Naive B cell (primary cell): ENCODE results near the gene PHF13. TPM values are rescaled to one million over a fixed set of nuclear protein-coding genes. Genes with fewer than 3 reads are reported as not detected.
A peak's percentile ranks its signal among the peaks of the same experiment; 100 is the strongest.
"Not testable (repeated sequence)": the region's sequence is repeated elsewhere in the genome, so short reads cannot be mapped to it uniquely, and the experiment has no call there.

ENCODE experiments used
- ATAC-seq, 2 donors: fragments of 150-1000 bp; cut with Tn5 transposase; 2 replicates each; pipeline ENCODE4 v1.10.0; 2021; ENCODE audit warnings: low read depth in 2 of 2, mild to moderate bottlenecking in 2 of 2, moderate library complexity in 2 of 2
- DNase-seq: peaks from one replicate; pipeline ENCODE4 v3.0.0; 2022
- H3K27ac Mint-ChIP-seq, 6 donors: one replicate each; pipeline ENCODE4 v1.8.0; 2020 to 2022; ENCODE audit warnings: mild to moderate bottlenecking in 6 of 6, mixed read lengths in 6 of 6, moderate library complexity in 5 of 6, inconsistent platforms in 2 of 6
- H3K27me3 Mint-ChIP-seq, 3 donors: one replicate each; pipeline ENCODE4 v1.8.0; 2021 to 2022; ENCODE audit warnings: mixed read lengths in 3 of 3, mild to moderate bottlenecking in 1 of 3
- H3K36me3 Mint-ChIP-seq, 2 donors: one replicate each; pipeline ENCODE4 v1.8.0; 2020 to 2022; ENCODE audit warnings: mixed read lengths in 2 of 2, inconsistent platforms in 1 of 2, mild to moderate bottlenecking in 1 of 2
- H3K4me1 Mint-ChIP-seq, 3 donors: one replicate each; pipeline ENCODE4 v1.8.0; 2020 to 2022; ENCODE audit warnings: mixed read lengths in 3 of 3, inconsistent platforms in 1 of 3, mild to moderate bottlenecking in 1 of 3, moderate library complexity in 1 of 3
- H3K4me3 Mint-ChIP-seq, 8 donors: one replicate each; pipeline ENCODE4 v1.8.0; 2020 to 2022; ENCODE audit warnings: mild to moderate bottlenecking in 8 of 8, mixed read lengths in 8 of 8, moderate library complexity in 8 of 8, inconsistent platforms in 2 of 8
- H3K9me3 Mint-ChIP-seq, 7 donors: one replicate each; pipeline ENCODE4 v1.8.0; 2020 to 2022; ENCODE audit warnings: mixed read lengths in 7 of 7, mild to moderate bottlenecking in 5 of 7, inconsistent platforms in 2 of 7, moderate library complexity in 1 of 7
- polyA plus RNA-seq, 6 donors: library from polyadenylated mRNA; unstranded; fragments of 300-500 nt; fragmentation: Illumina TruSeq; gene quantifications; one replicate each; pipeline ENCODE4 v1.2.3, GENCODE V29; 2021; ENCODE audit warnings: low read depth in 6 of 6

Gene PHF13
- polyA plus RNA-seq, 6 donors from 2014 or later, result 2.7 to 6.0 (median 4.2) TPM

GRCh38 chr1:6632588-6633514, 19.3 kb downstream of the PHF13 start:
- ATAC-seq (no peak), DNase-seq (no peak)
- H3K27me3 Mint-ChIP-seq, result no peaks in the 10 kb centered on the region
- H3K9me3 Mint-ChIP-seq, result no peaks in the 10 kb centered on the region
- peaks cover 0 to 8% of the 10 kb centered on the region in 2 donors for H3K36me3 Mint-ChIP-seq
- peak overlapping the region in 1 of 8 donors; percentile 15 for H3K4me3 Mint-ChIP-seq
- peaks cover 7 to 14% (median 10%) of the 10 kb centered on the region in 3 donors for H3K4me1 Mint-ChIP-seq
- H3K27ac Mint-ChIP-seq, result peak overlapping the region in 3 of 6 donors; percentile 39 to 53 (median 47)

- ATAC-seq (peak in 1 of 2 donors; percentile 41), DNase-seq (no peak)
- Mint-ChIP-seq H3K27me3 (no peaks in the 10 kb centered on the region), H3K4me1 (peaks cover 1 to 7% (median 5%) of the 10 kb centered on the region in 3 donors), H3K27ac (peak overlapping the region in 1 of 6 donors; percentile 47), H3K36me3 (peaks cover 0 to 5% of the 10 kb centered on the region in 2 donors), H3K4me3 (no peak overlapping the region), H3K9me3 (no peaks in the 10 kb centered on the region)
Observed at GRCh38 chr1:6634371-6635052, 21.0 kb downstream of the PHF13 start.

GRCh38 chr1:6635161-6635909, 21.8 kb downstream of the PHF13 start:
- Mint-ChIP-seq H3K4me3 (no peak overlapping the region), H3K27ac (no peak overlapping the region), H3K9me3 (no peaks in the 10 kb centered on the region), H3K4me1 (no peaks in the 10 kb centered on the region), H3K27me3 (no peaks in the 10 kb centered on the region), H3K36me3 (no peaks in the 10 kb centered on the region)
- no peak for DNase-seq
- no peak for ATAC-seq

- ATAC-seq, result no peak
- Mint-ChIP-seq H3K4me3 (peak overlapping the region in 1 of 8 donors; percentile 42), H3K27ac (no peak overlapping the region), H3K9me3 (no peaks in the 10 kb centered on the region), H3K36me3 (no peaks in the 10 kb centered on the region), H3K4me1 (no peaks in the 10 kb centered on the region), H3K27me3 (no peaks in the 10 kb centered on the region)
- no peak for DNase-seq
Observed at GRCh38 chr1:6635910-6636760, 22.6 kb downstream of the PHF13 start.

GRCh38 chr1:6636778-6637177, 23.2 kb downstream of the PHF13 start:
- H3K27me3 Mint-ChIP-seq, H3K4me3 Mint-ChIP-seq, H3K9me3 Mint-ChIP-seq, DNase-seq, ATAC-seq, H3K36me3 Mint-ChIP-seq, H3K4me1 Mint-ChIP-seq, H3K27ac Mint-ChIP-seq: not testable (repeated sequence)

- Mint-ChIP-seq H3K4me1 (no peaks in the 10 kb centered on the region), H3K9me3 (no peaks in the 10 kb centered on the region), H3K4me3 (no peak overlapping the region), H3K27me3 (no peaks in the 10 kb centered on the region), H3K36me3 (peaks cover 7 to 14% of the 10 kb centered on the region in 2 donors), H3K27ac (peak overlapping the region in 2 of 6 donors; percentile 27 to 69)
- DNase-seq, result no peak
- no peak for ATAC-seq
Observed at GRCh38 chr1:6637770-6638169, 24.2 kb downstream of the PHF13 start.

- Mint-ChIP-seq H3K27me3 (no peaks in the 10 kb centered on the region), H3K4me3 (no peak overlapping the region), H3K4me1 (no peaks in the 10 kb centered on the region), H3K9me3 (no peaks in the 10 kb centered on the region), H3K36me3 (peaks cover 9 to 17% of the 10 kb centered on the region in 2 donors), H3K27ac (peak overlapping the region in 1 of 6 donors; percentile 7)
- DNase-seq (no peak), ATAC-seq (no peak)
Observed at GRCh38 chr1:6638226-6638625, 24.7 kb downstream of the PHF13 start.

GRCh38 chr1:6640867-6641266, 27.3 kb downstream of the PHF13 start:
- H3K4me1 Mint-ChIP-seq, H3K4me3 Mint-ChIP-seq: not testable (repeated sequence)
- peaks cover 9 to 17% of the 10 kb centered on the region in 2 donors for H3K36me3 Mint-ChIP-seq

GRCh38 chr1:6645018-6645417, 31.5 kb downstream of the PHF13 start:
- Mint-ChIP-seq H3K36me3 (peaks cover 9 to 17% of the 10 kb centered on the region in 2 donors), H3K27me3 (no peaks in the 10 kb centered on the region)

More at GRCh38 chr1:6640867-6641266, 27.3 kb downstream of the PHF13 start:
- DNase-seq, ATAC-seq, H3K27ac Mint-ChIP-seq, H3K9me3 Mint-ChIP-seq, H3K27me3 Mint-ChIP-seq: not testable (repeated sequence)

GRCh38 chr1:6646499-6647148, 33.1 kb downstream of the PHF13 start:
- peak in 1 of 2 donors; percentile 50 for ATAC-seq
- Mint-ChIP-seq H3K36me3 (peaks cover 9 to 15% of the 10 kb centered on the region in 2 donors), H3K4me1 (peaks cover 0 to 4% (median 0%) of the 10 kb centered on the region in 3 donors), H3K4me3 (no peak overlapping the region), H3K27me3 (no peaks in the 10 kb centered on the region), H3K27ac (peak overlapping the region in 1 of 6 donors; percentile 15), H3K9me3 (no peaks in the 10 kb centered on the region)
- DNase-seq, result peak; percentile 39

More at GRCh38 chr1:6645018-6645417, 31.5 kb downstream of the PHF13 start:
- Mint-ChIP-seq H3K9me3 (no peaks in the 10 kb centered on the region), H3K4me1 (peaks cover 0 to 4% (median 0%) of the 10 kb centered on the region in 3 donors), H3K27ac (peak overlapping the region in 1 of 6 donors; percentile 47), H3K4me3 (no peak overlapping the region)
- DNase-seq, result no peak
- no peak for ATAC-seq

GRCh38 chr1:6648556-6648955, 35.0 kb downstream of the PHF13 start:
- H3K27ac Mint-ChIP-seq, result no peak overlapping the region
- H3K27me3 Mint-ChIP-seq, result no peaks in the 10 kb centered on the region
- H3K9me3 Mint-ChIP-seq, result no peaks in the 10 kb centered on the region
- H3K4me1 Mint-ChIP-seq, result peaks cover 0 to 4% (median 0%) of the 10 kb centered on the region in 3 donors
- ATAC-seq, result no peak
- no peak overlapping the region for H3K4me3 Mint-ChIP-seq
- peaks cover 0 to 4% of the 10 kb centered on the region in 2 donors for H3K36me3 Mint-ChIP-seq
- no peak for DNase-seq

GRCh38 chr1:6651909-6652308, 38.4 kb downstream of the PHF13 start:
- Mint-ChIP-seq H3K27me3 (no peaks in the 10 kb centered on the region), H3K27ac (peak overlapping the region in 1 of 6 donors; percentile 81), H3K9me3 (no peaks in the 10 kb centered on the region), H3K4me3 (no peak overlapping the region), H3K4me1 (no peaks in the 10 kb centered on the region), H3K36me3 (peaks cover 0 to 4% of the 10 kb centered on the region in 2 donors)
- DNase-seq, result no peak
- ATAC-seq, result no peak
